GM18951 (cell line): ENCODE results near the gene TGDS.

Experiments used
- POLR2A ChIP-seq: IDR thresholded peaks from 4 replicates; pipeline ENCODE4 v1.6.1; 2011; ENCODE audit warnings: mild to moderate bottlenecking; ENCODE audit not compliant: insufficient read length, insufficient read depth; ENCODE audit errors: extremely low read depth
- in situ Hi-C: fragments of 300-500 bp; cut with MboI; formaldehyde crosslinking; loops from one replicate; pipeline ENCODE4 v1.12.0; 2022; ENCODE audit warnings: low sequenced_read_pairs, mixed read lengths, inconsistent platforms; ENCODE audit not compliant: unreplicated experiment

The TGDS gene

GRCh38 chr13:94612050-94612449, 16.1 kb upstream of the TGDS start:
- in situ Hi-C loops = no loop called here
- TF ChIP-seq POLR2A = no peak

- no peak for TF ChIP-seq POLR2A
- in situ Hi-C loops = no loop called here
Observed at GRCh38 chr13:94610475-94610874, 14.5 kb upstream of the TGDS start.

GRCh38 chr13:94609196-94609595, 13.2 kb upstream of the TGDS start:
- in situ Hi-C loops = no loop called here
- no peak for TF ChIP-seq POLR2A

- no peak for TF ChIP-seq POLR2A
- in situ Hi-C loops = no loop called here
Observed at GRCh38 chr13:94608586-94608985, 12.6 kb upstream of the TGDS start.

GRCh38 chr13:94607939-94608338, 12.0 kb upstream of the TGDS start:
- in situ Hi-C loops = no loop called here
- TF ChIP-seq POLR2A = no peak

- in situ Hi-C loops = no loop called here
- no peak for TF ChIP-seq POLR2A
Observed at GRCh38 chr13:94607056-94607455, 11.1 kb upstream of the TGDS start.

- no peak for TF ChIP-seq POLR2A
- in situ Hi-C loops = no loop called here
Observed at GRCh38 chr13:94602467-94602866, 6.5 kb upstream of the TGDS start.

GRCh38 chr13:94601446-94602431, 5.8 kb upstream of the TGDS start, which contains the start of gene GPR180:
TSS of gene GPR180 (plus strand) at chr13:94601857. CDS start at chr13:94601928, 71 bp downstream.
- in situ Hi-C loops = no loop called here
- peak; percentile 94 for TF ChIP-seq POLR2A

GRCh38 chr13:94599877-94600276, 3.9 kb upstream of the TGDS start:
- no peak for TF ChIP-seq POLR2A
- in situ Hi-C loops = no loop called here

- in situ Hi-C loops = no loop called here
- TF ChIP-seq POLR2A = no peak
Observed at GRCh38 chr13:94598281-94598680, 2.3 kb upstream of the TGDS start.

GRCh38 chr13:94596575-94596971, 621 bp upstream of the TGDS start:
- in situ Hi-C loops = no loop called here
- TF ChIP-seq POLR2A = no peak

GRCh38 chr13:94595001-94595949, 677 bp downstream of the TGDS start:
- TF ChIP-seq POLR2A = no peak
- in situ Hi-C loops = no loop called here

- TF ChIP-seq POLR2A = no peak
- in situ Hi-C loops = no loop called here
Observed at GRCh38 chr13:94590744-94591143, 5.2 kb downstream of the TGDS start.
